ENCODE data around the gene TTC1.
A peak's percentile ranks its signal among the peaks of the same experiment; 100 is the strongest.
"Not testable (repeated sequence)": the region's sequence is repeated elsewhere in the genome, so short reads cannot be mapped to it uniquely, and the experiment has no call there.

Gene TTC1

DNA sequence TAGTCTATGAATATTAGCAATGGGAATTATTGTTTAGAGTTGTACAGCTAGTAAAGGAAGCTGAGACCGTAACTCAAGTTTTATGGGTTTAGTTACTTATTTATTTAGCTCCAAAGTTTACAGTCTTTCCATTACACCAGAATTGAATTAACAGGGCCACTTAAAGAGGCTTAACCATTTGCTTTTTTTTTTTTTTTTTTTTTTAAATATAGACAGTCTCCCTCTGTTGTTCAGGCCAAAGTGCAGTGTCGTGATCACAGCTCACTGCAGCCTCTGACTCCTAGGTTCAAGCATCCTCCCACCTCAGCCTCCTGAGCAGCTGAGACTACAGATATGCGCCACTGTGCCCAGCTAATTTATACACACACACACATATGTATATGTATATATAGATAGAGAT is 1.4 kb upstream of the TTC1 start:
- Histone ChIP-seq H3K9ac (ENCODE audit: insufficient read length, low read depth) (no peak overlapping the region), H3K27me3 (ENCODE audit: insufficient read depth, insufficient read length) (no peaks in the 10 kb centered on the region), H3K4me3 (ENCODE audit: insufficient read length, low read depth) (no peak overlapping the region), H3K9me3 (ENCODE audit: insufficient read depth, low read length) (no peaks in the 10 kb centered on the region), H3K36me3 (ENCODE audit: insufficient read depth, insufficient read length, low read length) (peaks cover 21% of the 10 kb centered on the region), H3K4me1 (ENCODE audit: insufficient read depth, insufficient read length) (no peaks in the 10 kb centered on the region)
- TF ChIP-seq ZNF274 (IDR thresholded peaks at IDR 0.05; ENCODE audit: low read depth, low read length) = no peak
- no peak for TF ChIP-seq SUZ12 (IDR thresholded peaks at IDR 0.05; ENCODE audit: extremely low read depth, insufficient read depth, insufficient read length)
- TF ChIP-seq YY1 (IDR thresholded peaks at IDR 0.05; ENCODE audit: insufficient read depth, insufficient read length) = no peak
- DNase-seq (ENCODE audit: low read depth, low spot score) = no peak

- H3K27me3 ChIP-seq (ENCODE audit: insufficient read depth, insufficient read length); H3K4me1 ChIP-seq (ENCODE audit: insufficient read depth, insufficient read length); DNase-seq (ENCODE audit: low read depth, low spot score); H3K9ac ChIP-seq (ENCODE audit: insufficient read length, low read depth); H3K9me3 ChIP-seq (ENCODE audit: insufficient read depth, low read length); H3K4me3 ChIP-seq (ENCODE audit: insufficient read length, low read depth): not testable (repeated sequence)
- H3K36me3 ChIP-seq (ENCODE audit: insufficient read depth, insufficient read length, low read length) = peaks cover 29% of the 10 kb centered on the region
Observed at GRCh38 chr5:160008529-160008876, 436 bp upstream of the TTC1 start.

DNA sequence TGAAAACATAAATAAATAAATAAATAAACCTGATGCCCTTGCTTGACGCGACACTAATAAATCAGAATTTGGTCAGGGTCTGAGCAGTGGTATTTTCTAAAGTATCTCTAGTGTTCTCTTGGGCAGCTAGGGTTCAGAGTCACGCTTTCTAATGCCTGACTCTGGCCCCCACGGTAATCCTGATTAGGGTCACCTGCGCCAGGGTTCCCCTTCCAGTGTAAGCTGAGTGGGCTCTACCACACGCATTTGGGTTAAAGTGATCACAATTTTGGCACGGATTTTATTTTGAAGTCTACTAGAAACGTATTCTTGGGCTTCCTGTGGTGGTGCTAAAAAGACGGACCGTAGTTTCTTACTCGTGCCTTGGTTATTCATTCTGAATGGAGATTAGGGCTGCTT is 651 bp downstream of the TTC1 start:
- no peaks in the 10 kb centered on the region for H3K9me3 ChIP-seq (ENCODE audit: insufficient read depth, low read length)
- H3K4me1 ChIP-seq (ENCODE audit: insufficient read depth, insufficient read length) = no peaks in the 10 kb centered on the region
- peak overlapping the region; percentile 92 for H3K9ac ChIP-seq (ENCODE audit: insufficient read length, low read depth)
- peaks cover 34% of the 10 kb centered on the region for H3K36me3 ChIP-seq (ENCODE audit: insufficient read depth, insufficient read length, low read length)
- DNase-seq (ENCODE audit: low read depth, low spot score) = no peak
- TF ChIP-seq ZNF274 (IDR thresholded peaks at IDR 0.05; ENCODE audit: low read depth, low read length) (no peak), YY1 (IDR thresholded peaks at IDR 0.05; ENCODE audit: insufficient read depth, insufficient read length) (no peak), SUZ12 (IDR thresholded peaks at IDR 0.05; ENCODE audit: extremely low read depth, insufficient read depth, insufficient read length) (no peak)
- no peaks in the 10 kb centered on the region for H3K27me3 ChIP-seq (ENCODE audit: insufficient read depth, insufficient read length)
- peak overlapping the region; percentile 91 for H3K4me3 ChIP-seq (ENCODE audit: insufficient read length, low read depth)

GRCh38 chr5:160011471-160011870 is 2.5 kb downstream of the TTC1 start:
- Histone ChIP-seq H3K4me3 (ENCODE audit: insufficient read length, low read depth) (no peak overlapping the region), H3K27me3 (ENCODE audit: insufficient read depth, insufficient read length) (no peaks in the 10 kb centered on the region), H3K9me3 (ENCODE audit: insufficient read depth, low read length) (no peaks in the 10 kb centered on the region), H3K9ac (ENCODE audit: insufficient read length, low read depth) (no peak overlapping the region), H3K4me1 (ENCODE audit: insufficient read depth, insufficient read length) (no peaks in the 10 kb centered on the region), H3K36me3 (ENCODE audit: insufficient read depth, insufficient read length, low read length) (peaks cover 50% of the 10 kb centered on the region)
- no peak for TF ChIP-seq ZNF274 (IDR thresholded peaks at IDR 0.05; ENCODE audit: low read depth, low read length)
- DNase-seq (ENCODE audit: low read depth, low spot score) = no peak

DNA sequence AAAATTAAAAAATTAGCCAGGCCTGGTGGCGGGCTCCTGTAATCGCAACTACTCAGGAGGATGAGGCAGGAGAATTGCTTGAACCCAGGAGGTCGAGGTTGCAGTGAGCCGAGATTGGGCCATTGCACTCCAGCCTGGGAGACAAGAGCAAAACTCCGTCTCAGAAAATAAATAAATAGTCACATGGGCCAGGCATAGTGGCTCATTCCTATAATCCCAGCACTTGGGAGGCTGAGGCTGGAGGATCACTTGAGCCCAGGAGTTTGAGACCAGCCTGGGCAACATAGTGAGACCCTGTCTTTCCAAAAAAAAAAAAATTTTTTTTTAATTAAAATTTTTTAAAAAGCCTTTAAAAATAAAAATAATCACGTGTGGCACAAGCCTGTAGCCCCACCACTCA is 5.3 kb downstream of the TTC1 start:
- not testable (repeated sequence) for DNase-seq (ENCODE audit: low read depth, low spot score); H3K27me3 ChIP-seq (ENCODE audit: insufficient read depth, insufficient read length); H3K9me3 ChIP-seq (ENCODE audit: insufficient read depth, low read length); H3K4me1 ChIP-seq (ENCODE audit: insufficient read depth, insufficient read length); H3K4me3 ChIP-seq (ENCODE audit: insufficient read length, low read depth); H3K9ac ChIP-seq (ENCODE audit: insufficient read length, low read depth)
- peaks cover 63% of the 10 kb centered on the region for H3K36me3 ChIP-seq (ENCODE audit: insufficient read depth, insufficient read length, low read length)

DNA sequence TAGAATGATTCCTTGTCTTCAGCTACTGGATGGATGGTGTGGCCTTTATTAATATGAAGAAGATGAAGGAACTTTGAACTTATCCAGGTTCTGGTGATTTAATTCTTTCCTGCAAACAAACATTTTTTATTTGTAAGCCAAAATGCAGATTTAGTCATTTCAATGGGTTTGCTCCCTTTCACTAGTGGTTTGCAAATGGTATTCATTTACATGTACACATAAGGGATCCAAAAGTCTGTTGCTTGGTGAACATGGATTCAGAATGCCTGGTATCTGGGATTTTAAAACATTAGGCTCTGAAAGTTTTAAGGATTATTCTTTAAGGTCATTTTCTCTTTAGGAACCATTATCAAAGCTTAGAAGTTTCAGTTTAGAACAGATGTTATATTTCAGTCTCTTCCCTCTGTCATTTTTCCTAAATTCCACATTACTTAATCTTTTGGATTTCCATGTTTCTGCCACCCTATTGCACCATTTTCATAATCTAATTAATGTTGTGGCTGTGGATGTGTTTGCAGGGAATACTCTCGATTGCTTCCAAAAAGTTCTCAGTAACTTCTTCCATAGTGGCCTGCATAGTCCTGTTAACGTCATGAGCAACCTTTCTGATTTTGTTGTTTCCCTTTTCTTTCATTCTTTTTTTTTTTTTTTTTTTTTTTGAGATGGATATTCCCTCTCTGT is 10.1 kb downstream of the TTC1 start:
- Histone ChIP-seq H3K9ac (ENCODE audit: insufficient read length, low read depth) (no peak overlapping the region), H3K27me3 (ENCODE audit: insufficient read depth, insufficient read length) (no peaks in the 10 kb centered on the region), H3K9me3 (ENCODE audit: insufficient read depth, low read length) (no peaks in the 10 kb centered on the region), H3K4me1 (ENCODE audit: insufficient read depth, insufficient read length) (no peaks in the 10 kb centered on the region), H3K36me3 (ENCODE audit: insufficient read depth, insufficient read length, low read length) (peaks cover 50% of the 10 kb centered on the region), H3K4me3 (ENCODE audit: insufficient read length, low read depth) (no peak overlapping the region)
- DNase-seq (ENCODE audit: low read depth, low spot score) = no peak
- TF ChIP-seq ZNF274 (IDR thresholded peaks at IDR 0.05; ENCODE audit: low read depth, low read length) = no peak
- TF ChIP-seq SUZ12 (IDR thresholded peaks at IDR 0.05; ENCODE audit: extremely low read depth, insufficient read depth, insufficient read length) = no peak
- no peak for TF ChIP-seq YY1 (IDR thresholded peaks at IDR 0.05; ENCODE audit: insufficient read depth, insufficient read length)

- Histone ChIP-seq H3K9me3 (ENCODE audit: insufficient read depth, low read length) (no peaks in the 10 kb centered on the region), H3K4me3 (ENCODE audit: insufficient read length, low read depth) (no peak overlapping the region), H3K4me1 (ENCODE audit: insufficient read depth, insufficient read length) (no peaks in the 10 kb centered on the region), H3K36me3 (ENCODE audit: insufficient read depth, insufficient read length, low read length) (peaks cover 49% of the 10 kb centered on the region), H3K9ac (ENCODE audit: insufficient read length, low read depth) (no peak overlapping the region), H3K27me3 (ENCODE audit: insufficient read depth, insufficient read length) (no peaks in the 10 kb centered on the region)
- DNase-seq (ENCODE audit: low read depth, low spot score) = no peak
- no peak for TF ChIP-seq SUZ12 (IDR thresholded peaks at IDR 0.05; ENCODE audit: extremely low read depth, insufficient read depth, insufficient read length)
- no peak for TF ChIP-seq ZNF274 (IDR thresholded peaks at IDR 0.05; ENCODE audit: low read depth, low read length)
- no peak for TF ChIP-seq YY1 (IDR thresholded peaks at IDR 0.05; ENCODE audit: insufficient read depth, insufficient read length)
Observed at GRCh38 chr5:160020266-160020770, 11.4 kb downstream of the TTC1 start.

DNA sequence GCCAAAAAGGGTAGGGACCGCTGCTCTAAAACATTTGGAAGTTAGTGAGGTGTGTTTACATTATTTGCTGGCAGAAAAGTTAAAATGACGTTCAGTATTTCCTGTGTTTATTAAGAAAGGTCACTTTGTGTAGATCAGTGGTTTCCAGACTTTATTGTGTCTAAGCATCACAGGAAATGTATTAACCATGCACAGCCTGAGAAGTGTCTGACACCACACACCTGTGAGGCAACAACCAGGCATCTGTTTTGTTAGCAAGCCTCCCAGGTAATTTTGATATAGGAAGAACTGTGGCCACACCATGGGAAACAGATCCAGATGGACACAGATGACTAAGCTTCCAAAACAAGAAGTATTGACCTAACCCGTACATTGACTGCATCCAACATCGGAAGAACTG is 12.0 kb downstream of the TTC1 start:
- DNase-seq (ENCODE audit: low read depth, low spot score) = no peak
- Histone ChIP-seq H3K4me3 (ENCODE audit: insufficient read length, low read depth) (no peak overlapping the region), H3K4me1 (ENCODE audit: insufficient read depth, insufficient read length) (no peaks in the 10 kb centered on the region), H3K36me3 (ENCODE audit: insufficient read depth, insufficient read length, low read length) (peaks cover 42% of the 10 kb centered on the region), H3K9me3 (ENCODE audit: insufficient read depth, low read length) (no peaks in the 10 kb centered on the region), H3K9ac (ENCODE audit: insufficient read length, low read depth) (no peak overlapping the region), H3K27me3 (ENCODE audit: insufficient read depth, insufficient read length) (no peaks in the 10 kb centered on the region)
- TF ChIP-seq ZNF274 (IDR thresholded peaks at IDR 0.05; ENCODE audit: low read depth, low read length) = no peak
- no peak for TF ChIP-seq YY1 (IDR thresholded peaks at IDR 0.05; ENCODE audit: insufficient read depth, insufficient read length)
- no peak for TF ChIP-seq SUZ12 (IDR thresholded peaks at IDR 0.05; ENCODE audit: extremely low read depth, insufficient read depth, insufficient read length)

All from NT2/D1 (cell line).